Measurements from ENCODE around the gene MRPS16. TPM values are rescaled to one million over a fixed set of nuclear protein-coding genes. Genes with fewer than 3 reads are reported as not detected.

The MRPS16 gene
- polyA plus RNA-seq, 1 donor from 2014 or later = 80.6 TPM

DNA sequence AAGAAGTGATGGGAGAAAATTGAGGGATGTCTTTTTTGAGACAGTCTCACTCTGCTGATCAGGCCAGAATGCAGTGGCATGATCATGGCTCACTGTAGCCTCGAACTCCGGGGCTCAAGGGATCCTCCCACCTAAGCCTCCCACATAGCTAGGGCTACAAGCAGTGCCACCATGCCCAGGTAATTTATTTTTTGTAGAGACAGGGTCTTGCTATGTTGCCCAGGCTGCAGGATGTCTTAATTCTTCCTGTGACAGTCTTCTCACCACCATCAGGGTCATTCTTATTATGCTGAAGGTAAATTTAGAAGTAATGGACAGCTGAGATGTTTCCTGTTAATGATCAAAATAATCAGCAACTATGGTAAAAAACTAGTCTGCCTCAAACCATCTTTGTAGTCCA, 12.5 kb downstream of the MRPS16 start:
- no peaks in the 10 kb centered on the region for H3F3A ChIP-seq (ENCODE audit: insufficient read depth, low read length, poor library complexity, severe bottlenecking)
- H4K20me1 ChIP-seq (ENCODE audit: insufficient read depth) = no peaks in the 10 kb centered on the region
- H3K36me3 ChIP-seq (ENCODE audit: insufficient read depth, low read length) = no peaks in the 10 kb centered on the region
- H3K79me2 ChIP-seq (replicated peaks; ENCODE audit: insufficient read depth, low read length) = peaks cover 5% of the 10 kb centered on the region
- no peak for TF ChIP-seq SMC3 (conservative IDR thresholded peaks at IDR 0.05; ENCODE audit: poor library complexity)
- no peak for TF ChIP-seq TAF1 (IDR thresholded peaks at IDR 0.05; ENCODE audit: low read depth)
- no peak for TF ChIP-seq MXI1 (conservative IDR thresholded peaks at IDR 0.05; ENCODE audit: poor library complexity, severe bottlenecking)
- TF ChIP-seq, protein P1, sequence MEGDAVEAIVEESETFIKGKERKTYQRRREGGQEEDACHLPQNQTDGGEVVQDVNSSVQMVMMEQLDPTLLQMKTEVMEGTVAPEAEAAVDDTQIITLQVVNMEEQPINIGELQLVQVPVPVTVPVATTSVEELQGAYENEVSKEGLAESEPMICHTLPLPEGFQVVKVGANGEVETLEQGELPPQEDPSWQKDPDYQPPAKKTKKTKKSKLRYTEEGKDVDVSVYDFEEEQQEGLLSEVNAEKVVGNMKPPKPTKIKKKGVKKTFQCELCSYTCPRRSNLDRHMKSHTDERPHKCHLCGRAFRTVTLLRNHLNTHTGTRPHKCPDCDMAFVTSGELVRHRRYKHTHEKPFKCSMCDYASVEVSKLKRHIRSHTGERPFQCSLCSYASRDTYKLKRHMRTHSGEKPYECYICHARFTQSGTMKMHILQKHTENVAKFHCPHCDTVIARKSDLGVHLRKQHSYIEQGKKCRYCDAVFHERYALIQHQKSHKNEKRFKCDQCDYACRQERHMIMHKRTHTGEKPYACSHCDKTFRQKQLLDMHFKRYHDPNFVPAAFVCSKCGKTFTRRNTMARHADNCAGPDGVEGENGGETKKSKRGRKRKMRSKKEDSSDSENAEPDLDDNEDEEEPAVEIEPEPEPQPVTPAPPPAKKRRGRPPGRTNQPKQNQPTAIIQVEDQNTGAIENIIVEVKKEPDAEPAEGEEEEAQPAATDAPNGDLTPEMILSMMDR (IDR thresholded peaks at IDR 0.05; ENCODE audit: poor library complexity, severe bottlenecking) = no peak
- no peak for TF ChIP-seq REST (IDR thresholded peaks at IDR 0.05; ENCODE audit: borderline replicate concordance)
- TF ChIP-seq EZH2 (IDR thresholded peaks at IDR 0.05; ENCODE audit: borderline replicate concordance, insufficient read depth, low read length, poor library complexity, severe bottlenecking) = no peak
- no peak for TF ChIP-seq POLR2AphosphoS5 (IDR thresholded peaks at IDR 0.05)
- TF ChIP-seq RAD21 (conservative IDR thresholded peaks at IDR 0.05) = no peak
- no peak for TF ChIP-seq EP300 (conservative IDR thresholded peaks at IDR 0.05; ENCODE audit: poor library complexity, severe bottlenecking)
- H3K4me2 ChIP-seq (ENCODE audit: low read length) = no peak overlapping the region
- H3K9ac ChIP-seq (ENCODE audit: low read length) = no peak overlapping the region
- H2AFZ ChIP-seq (ENCODE audit: low read depth, low read length) = no peak overlapping the region
- no peaks in the 10 kb centered on the region for H3K9me3 ChIP-seq (ENCODE audit: low read length)
- H3K27me3 ChIP-seq (ENCODE audit: insufficient read depth, low read depth, low read length) = no peaks in the 10 kb centered on the region
- H3K4me3 ChIP-seq (ENCODE audit: low read length) = no peak overlapping the region
- no peaks in the 10 kb centered on the region for H3K9me2 ChIP-seq (ENCODE audit: insufficient read depth, low read length)
- H3K27ac ChIP-seq (ENCODE audit: low read length) = no peak overlapping the region

GRCh38 chr10:73238990-73239566, 13.4 kb downstream of the MRPS16 start:
- Histone ChIP-seq H3K79me2 (replicated peaks; ENCODE audit: insufficient read depth, low read length) (no peaks in the 10 kb centered on the region), H3K9ac (ENCODE audit: low read length) (no peak overlapping the region), H3K36me3 (ENCODE audit: insufficient read depth, low read length) (no peaks in the 10 kb centered on the region), H3K9me3 (ENCODE audit: low read length) (no peaks in the 10 kb centered on the region), H3K4me3 (ENCODE audit: low read length) (no peak overlapping the region), H3K9me2 (ENCODE audit: insufficient read depth, low read length) (no peaks in the 10 kb centered on the region), H3K27ac (ENCODE audit: low read length) (no peak overlapping the region), H2AFZ (ENCODE audit: low read depth, low read length) (no peak overlapping the region), H3K4me2 (ENCODE audit: low read length) (no peak overlapping the region), H4K20me1 (ENCODE audit: insufficient read depth) (no peaks in the 10 kb centered on the region), H3F3A (ENCODE audit: insufficient read depth, low read length, poor library complexity, severe bottlenecking) (no peaks in the 10 kb centered on the region), H3K27me3 (ENCODE audit: insufficient read depth, low read depth, low read length) (no peaks in the 10 kb centered on the region)
- TF ChIP-seq RAD21 (conservative IDR thresholded peaks at IDR 0.05) = no peak
- no peak for TF ChIP-seq SMC3 (conservative IDR thresholded peaks at IDR 0.05; ENCODE audit: poor library complexity)
- TF ChIP-seq EP300 (conservative IDR thresholded peaks at IDR 0.05; ENCODE audit: poor library complexity, severe bottlenecking) = no peak
- TF ChIP-seq, protein P1 (IDR thresholded peaks at IDR 0.05; ENCODE audit: poor library complexity, severe bottlenecking) = no peak
- no peak for TF ChIP-seq MXI1 (conservative IDR thresholded peaks at IDR 0.05; ENCODE audit: poor library complexity, severe bottlenecking)
- TF ChIP-seq REST (IDR thresholded peaks at IDR 0.05; ENCODE audit: borderline replicate concordance) = no peak
- TF ChIP-seq TAF1 (IDR thresholded peaks at IDR 0.05; ENCODE audit: low read depth) = no peak
- TF ChIP-seq EZH2 (IDR thresholded peaks at IDR 0.05; ENCODE audit: borderline replicate concordance, insufficient read depth, low read length, poor library complexity, severe bottlenecking) = no peak
- no peak for TF ChIP-seq POLR2AphosphoS5 (IDR thresholded peaks at IDR 0.05)
